ENCODE measurements around the gene DYRK1B.
A peak's percentile ranks its signal among the peaks of the same experiment; 100 is the strongest.

DYRK1B gene

GRCh38 chr19:39846678-39847486, 12.9 kb upstream of the DYRK1B start (continued):
- TF ChIP-seq, protein P1, sequence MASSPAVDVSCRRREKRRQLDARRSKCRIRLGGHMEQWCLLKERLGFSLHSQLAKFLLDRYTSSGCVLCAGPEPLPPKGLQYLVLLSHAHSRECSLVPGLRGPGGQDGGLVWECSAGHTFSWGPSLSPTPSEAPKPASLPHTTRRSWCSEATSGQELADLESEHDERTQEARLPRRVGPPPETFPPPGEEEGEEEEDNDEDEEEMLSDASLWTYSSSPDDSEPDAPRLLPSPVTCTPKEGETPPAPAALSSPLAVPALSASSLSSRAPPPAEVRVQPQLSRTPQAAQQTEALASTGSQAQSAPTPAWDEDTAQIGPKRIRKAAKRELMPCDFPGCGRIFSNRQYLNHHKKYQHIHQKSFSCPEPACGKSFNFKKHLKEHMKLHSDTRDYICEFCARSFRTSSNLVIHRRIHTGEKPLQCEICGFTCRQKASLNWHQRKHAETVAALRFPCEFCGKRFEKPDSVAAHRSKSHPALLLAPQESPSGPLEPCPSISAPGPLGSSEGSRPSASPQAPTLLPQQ (tag by site-specific recombination; IDR thresholded peaks at IDR 0.05) = peak; percentile 10; the same call in 1 of the 2 replicates
- TF ChIP-seq ZNF514 (tag by site-specific recombination; IDR thresholded peaks at IDR 0.05) = no peak
- peak; percentile 14; the same call in 1 of the 2 replicates for TF ChIP-seq ZBTB48 (tag by site-specific recombination; IDR thresholded peaks at IDR 0.05)
- no peak for TF ChIP-seq MZF1 (tag by site-specific recombination; IDR thresholded peaks at IDR 0.05; ENCODE audit: borderline replicate concordance)
- TF ChIP-seq ZXDB (tag by site-specific recombination; IDR thresholded peaks at IDR 0.05) = no peak
- no peak for TF ChIP-seq ZNF292 (tag by site-specific recombination; IDR thresholded peaks at IDR 0.05; ENCODE audit: borderline replicate concordance, low read depth)
- TF ChIP-seq ZFP3 (tag by site-specific recombination; IDR thresholded peaks at IDR 0.05; ENCODE audit: low read depth) = no peak
- peak; percentile 13 for TF ChIP-seq KLF16 (tag by site-specific recombination; IDR thresholded peaks at IDR 0.05)
- no peak for TF ChIP-seq GLI2 (tag by site-specific recombination; IDR thresholded peaks at IDR 0.05; ENCODE audit: borderline replicate concordance, low read depth)
- no peak for TF ChIP-seq ZEB2 (tag by site-specific recombination; IDR thresholded peaks at IDR 0.05)
- TF ChIP-seq RBAK (tag by site-specific recombination; IDR thresholded peaks at IDR 0.05) = no peak
- no peak for TF ChIP-seq BCL11B (tag by site-specific recombination; IDR thresholded peaks at IDR 0.05; ENCODE audit: low read depth)
- TF ChIP-seq ZNF335 (tag by site-specific recombination; conservative IDR thresholded peaks at IDR 0.05) = no peak; the same call in none of the 2 replicates
- no peak for TF ChIP-seq ZNF571 (tag by site-specific recombination; IDR thresholded peaks at IDR 0.05)
- TF ChIP-seq ZBTB21 (tag by site-specific recombination; IDR thresholded peaks at IDR 0.05) = peak; percentile 62
- no peak for TF ChIP-seq ZNF48 (tag by site-specific recombination; IDR thresholded peaks at IDR 0.05)
- TF ChIP-seq ZNF510 (tag by site-specific recombination; IDR thresholded peaks at IDR 0.05; ENCODE audit: insufficient replicate concordance) = no peak
- no peak for TF ChIP-seq ZNF16 (tag by site-specific recombination; IDR thresholded peaks at IDR 0.05; ENCODE audit: low read depth)
- TF ChIP-seq ZNF341 (tag by site-specific recombination; IDR thresholded peaks at IDR 0.05; ENCODE audit: low read depth) = no peak
- TF ChIP-seq ZNF404 (tag by site-specific recombination; IDR thresholded peaks at IDR 0.05) = 0 out of 2 replicates have a peak, but pooled peaks have one; percentile 9
- peak; percentile 67 for TF ChIP-seq FEZF1 (tag by site-specific recombination; IDR thresholded peaks at IDR 0.05)
- TF ChIP-seq OVOL3 (tag by site-specific recombination; IDR thresholded peaks at IDR 0.05) = no peak
- TF ChIP-seq ZNF555 (tag by site-specific recombination; conservative IDR thresholded peaks at IDR 0.05) = no peak
- no peak for TF ChIP-seq ATF2 (tag by site-specific recombination; IDR thresholded peaks at IDR 0.05; ENCODE audit: low read depth)
- TF ChIP-seq, protein P2, sequence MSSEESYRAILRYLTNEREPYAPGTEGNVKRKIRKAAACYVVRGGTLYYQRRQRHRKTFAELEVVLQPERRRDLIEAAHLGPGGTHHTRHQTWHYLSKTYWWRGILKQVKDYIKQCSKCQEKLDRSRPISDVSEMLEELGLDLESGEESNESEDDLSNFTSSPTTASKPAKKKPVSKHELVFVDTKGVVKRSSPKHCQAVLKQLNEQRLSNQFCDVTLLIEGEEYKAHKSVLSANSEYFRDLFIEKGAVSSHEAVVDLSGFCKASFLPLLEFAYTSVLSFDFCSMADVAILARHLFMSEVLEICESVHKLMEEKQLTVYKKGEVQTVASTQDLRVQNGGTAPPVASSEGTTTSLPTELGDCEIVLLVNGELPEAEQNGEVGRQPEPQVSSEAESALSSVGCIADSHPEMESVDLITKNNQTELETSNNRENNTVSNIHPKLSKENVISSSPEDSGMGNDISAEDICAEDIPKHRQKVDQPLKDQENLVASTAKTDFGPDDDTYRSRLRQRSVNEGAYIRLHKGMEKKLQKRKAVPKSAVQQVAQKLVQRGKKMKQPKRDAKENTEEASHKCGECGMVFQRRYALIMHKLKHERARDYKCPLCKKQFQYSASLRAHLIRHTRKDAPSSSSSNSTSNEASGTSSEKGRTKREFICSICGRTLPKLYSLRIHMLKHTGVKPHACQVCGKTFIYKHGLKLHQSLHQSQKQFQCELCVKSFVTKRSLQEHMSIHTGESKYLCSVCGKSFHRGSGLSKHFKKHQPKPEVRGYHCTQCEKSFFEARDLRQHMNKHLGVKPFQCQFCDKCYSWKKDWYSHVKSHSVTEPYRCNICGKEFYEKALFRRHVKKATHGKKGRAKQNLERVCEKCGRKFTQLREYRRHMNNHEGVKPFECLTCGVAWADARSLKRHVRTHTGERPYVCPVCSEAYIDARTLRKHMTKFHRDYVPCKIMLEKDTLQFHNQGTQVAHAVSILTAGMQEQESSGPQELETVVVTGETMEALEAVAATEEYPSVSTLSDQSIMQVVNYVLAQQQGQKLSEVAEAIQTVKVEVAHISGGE (tag by site-specific recombination; conservative IDR thresholded peaks at IDR 0.05; ENCODE audit: low read depth) = no peak
- no peak for TF ChIP-seq ZNF248 (tag by site-specific recombination; IDR thresholded peaks at IDR 0.05)
- no peak; the same call in 1 of the 2 replicates for TF ChIP-seq ZNF391 (tag by site-specific recombination; IDR thresholded peaks at IDR 0.05; ENCODE audit: borderline replicate concordance, low read depth)
- no peak for TF ChIP-seq ZNF146 (tag by site-specific recombination; IDR thresholded peaks at IDR 0.05)
- TF ChIP-seq GLIS2 (tag by site-specific recombination; IDR thresholded peaks at IDR 0.05) = no peak
- TF ChIP-seq SCRT1 (tag by site-specific recombination; IDR thresholded peaks at IDR 0.05; ENCODE audit: borderline replicate concordance) = peak; percentile 70
- TF ChIP-seq, protein P3, sequence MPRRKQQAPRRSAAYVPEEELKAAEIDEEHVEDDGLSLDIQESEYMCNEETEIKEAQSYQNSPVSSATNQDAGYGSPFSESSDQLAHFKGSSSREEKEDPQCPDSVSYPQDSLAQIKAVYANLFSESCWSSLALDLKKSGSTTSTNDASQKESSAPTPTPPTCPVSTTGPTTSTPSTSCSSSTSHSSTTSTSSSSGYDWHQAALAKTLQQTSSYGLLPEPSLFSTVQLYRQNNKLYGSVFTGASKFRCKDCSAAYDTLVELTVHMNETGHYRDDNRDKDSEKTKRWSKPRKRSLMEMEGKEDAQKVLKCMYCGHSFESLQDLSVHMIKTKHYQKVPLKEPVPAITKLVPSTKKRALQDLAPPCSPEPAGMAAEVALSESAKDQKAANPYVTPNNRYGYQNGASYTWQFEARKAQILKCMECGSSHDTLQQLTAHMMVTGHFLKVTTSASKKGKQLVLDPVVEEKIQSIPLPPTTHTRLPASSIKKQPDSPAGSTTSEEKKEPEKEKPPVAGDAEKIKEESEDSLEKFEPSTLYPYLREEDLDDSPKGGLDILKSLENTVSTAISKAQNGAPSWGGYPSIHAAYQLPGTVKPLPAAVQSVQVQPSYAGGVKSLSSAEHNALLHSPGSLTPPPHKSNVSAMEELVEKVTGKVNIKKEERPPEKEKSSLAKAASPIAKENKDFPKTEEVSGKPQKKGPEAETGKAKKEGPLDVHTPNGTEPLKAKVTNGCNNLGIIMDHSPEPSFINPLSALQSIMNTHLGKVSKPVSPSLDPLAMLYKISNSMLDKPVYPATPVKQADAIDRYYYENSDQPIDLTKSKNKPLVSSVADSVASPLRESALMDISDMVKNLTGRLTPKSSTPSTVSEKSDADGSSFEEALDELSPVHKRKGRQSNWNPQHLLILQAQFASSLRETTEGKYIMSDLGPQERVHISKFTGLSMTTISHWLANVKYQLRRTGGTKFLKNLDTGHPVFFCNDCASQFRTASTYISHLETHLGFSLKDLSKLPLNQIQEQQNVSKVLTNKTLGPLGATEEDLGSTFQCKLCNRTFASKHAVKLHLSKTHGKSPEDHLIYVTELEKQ (tag by site-specific recombination; IDR thresholded peaks at IDR 0.05; ENCODE audit: borderline replicate concordance) = no peak
